GM06990 (cell line): ENCODE measurements around the gene DPEP1.
"Not testable (repeated sequence)": the region's sequence is repeated elsewhere in the genome, so short reads cannot be mapped to it uniquely, and the experiment has no call there.

ENCODE experiments used
- DNase-seq: peaks from one replicate; pipeline ENCODE4 v3.0.0-alpha.2; 2011; ENCODE audit not compliant: insufficient read length; ENCODE audit errors: extremely low read depth
- H3K27me3 ChIP-seq: replicated peaks from 2 replicates; pipeline ENCODE4 v1.6.0; 2011; ENCODE audit warnings: low read length; ENCODE audit not compliant: control insufficient read depth, insufficient read depth
- H3K36me3 ChIP-seq: 2 replicates; pipeline ENCODE4 v1.5.1; 2011; ENCODE audit warnings: low read length; ENCODE audit not compliant: control insufficient read depth, insufficient read depth
- H3K4me3 ChIP-seq: replicated peaks from 2 replicates; pipeline ENCODE4 v1.5.1; 2011; ENCODE audit warnings: low read depth, mild to moderate bottlenecking, control low read depth, low read length
- CTCF ChIP-seq: IDR thresholded peaks from 2 replicates; pipeline ENCODE4 v1.5.1; 2011; ENCODE audit warnings: low read length, control low read depth, mild to moderate bottlenecking, inconsistent platforms; ENCODE audit not compliant: insufficient read depth, poor library complexity, severe bottlenecking

DPEP1 gene

GRCh38 chr16:89657442-89658220 lies 44.2 kb downstream of the DPEP1 start, which contains the start of the genes CHMP1A and SPATA33:
Gene CHMP1A (minus strand): TSS chr16:89657708. CDS start chr16:89657588, 120 bp downstream.
Gene SPATA33 (plus strand): TSS chr16:89657836. CDS start chr16:89657912, 76 bp downstream.
- Histone ChIP-seq H3K36me3 (peaks cover 7% of the 10 kb centered on the region), H3K27me3 (no peaks in the 10 kb centered on the region), H3K4me3 (peak within 1 kb of the TSS; percentile 96)
- no peak for TF ChIP-seq CTCF
- DNase-seq: peak; percentile 96

GRCh38 chr16:89658221-89658879 lies 44.9 kb downstream of the DPEP1 start:
- peak overlapping the region; percentile 96 for H3K4me3 ChIP-seq
- TF ChIP-seq CTCF: no peak
- H3K27me3 ChIP-seq: no peaks in the 10 kb centered on the region
- no peak for DNase-seq
- H3K36me3 ChIP-seq: peaks cover 6% of the 10 kb centered on the region

GRCh38 chr16:89660146-89660545 lies 46.7 kb downstream of the DPEP1 start:
- TF ChIP-seq CTCF: no peak
- H3K27me3 ChIP-seq: no peaks in the 10 kb centered on the region
- H3K4me3 ChIP-seq: no peak overlapping the region
- DNase-seq: no peak
- peaks cover 4% of the 10 kb centered on the region for H3K36me3 ChIP-seq

GRCh38 chr16:89661215-89661614 lies 47.8 kb downstream of the DPEP1 start:
- no peak for TF ChIP-seq CTCF
- Histone ChIP-seq H3K27me3 (no peaks in the 10 kb centered on the region), H3K36me3 (peaks cover 4% of the 10 kb centered on the region), H3K4me3 (no peak overlapping the region)
- DNase-seq: no peak

- DNase-seq, H3K4me3 ChIP-seq, H3K36me3 ChIP-seq, H3K27me3 ChIP-seq: not testable (repeated sequence)
Observed at GRCh38 chr16:89664238-89664637, 50.8 kb downstream of the DPEP1 start.

GRCh38 chr16:89667000-89667399 lies 53.6 kb downstream of the DPEP1 start:
- not testable (repeated sequence) for H3K4me3 ChIP-seq, DNase-seq, H3K27me3 ChIP-seq, H3K36me3 ChIP-seq
- TF ChIP-seq CTCF: peak; percentile 45
